HG02571 (cell line): Measurements from ENCODE around the gene SLIT3.

Source experiments
- ATAC-seq: cut with Tn5 transposase; IDR thresholded peaks from one replicate; pipeline ENCODE4 v1.9.1; 2021; ENCODE audit warnings: mild to moderate bottlenecking, moderate library complexity; ENCODE audit not compliant: unreplicated experiment

The SLIT3 gene

DNA sequence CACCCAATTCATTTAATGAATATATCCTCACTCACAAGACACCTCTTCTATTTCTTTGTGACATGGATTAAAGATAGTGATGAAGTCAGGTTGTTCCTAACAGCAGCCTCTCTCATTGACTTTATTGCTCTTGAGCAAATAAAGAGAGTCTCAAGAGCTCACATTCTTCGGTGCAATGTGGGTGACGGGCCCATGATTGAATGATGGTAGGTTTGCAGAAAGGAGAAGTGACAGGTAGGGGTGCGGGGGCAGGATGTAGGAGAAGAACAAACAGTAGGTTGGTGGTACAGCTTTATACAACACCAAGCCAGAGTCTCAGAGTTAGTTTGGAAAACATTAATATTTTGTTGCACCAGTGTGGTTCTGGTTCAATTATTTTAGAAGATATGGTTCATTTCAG is 122.2 kb downstream of the SLIT3 start:
- ATAC-seq = no peak

- no peak for ATAC-seq
These were observed 122.7 kb downstream of the SLIT3 start for GRCh38 chr5:169178274-169178673.

GRCh38 chr5:169176709-169177694 is 123.9 kb downstream of the SLIT3 start:
- no peak for ATAC-seq

- no peak for ATAC-seq
These were observed 125.2 kb downstream of the SLIT3 start for GRCh38 chr5:169175733-169176132.

DNA sequence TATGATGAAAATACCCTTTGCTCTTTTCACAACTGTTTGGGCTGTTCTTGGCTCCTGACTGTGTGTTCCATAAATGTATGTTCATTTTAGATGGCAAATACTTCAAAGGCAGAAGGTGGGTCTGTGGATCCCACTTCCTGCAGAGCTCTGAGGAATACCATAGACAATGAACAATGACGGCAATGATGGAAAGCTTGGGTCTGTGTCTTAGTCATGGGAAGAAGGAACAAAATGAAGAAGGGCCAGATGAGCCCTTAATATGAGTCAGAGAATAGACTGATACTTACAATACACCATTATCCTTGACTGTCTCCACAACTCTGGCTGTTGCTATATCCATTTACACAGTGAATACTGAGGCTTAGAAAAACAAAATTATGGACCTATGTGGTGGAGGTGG is 126.0 kb downstream of the SLIT3 start:
- no peak for ATAC-seq

DNA sequence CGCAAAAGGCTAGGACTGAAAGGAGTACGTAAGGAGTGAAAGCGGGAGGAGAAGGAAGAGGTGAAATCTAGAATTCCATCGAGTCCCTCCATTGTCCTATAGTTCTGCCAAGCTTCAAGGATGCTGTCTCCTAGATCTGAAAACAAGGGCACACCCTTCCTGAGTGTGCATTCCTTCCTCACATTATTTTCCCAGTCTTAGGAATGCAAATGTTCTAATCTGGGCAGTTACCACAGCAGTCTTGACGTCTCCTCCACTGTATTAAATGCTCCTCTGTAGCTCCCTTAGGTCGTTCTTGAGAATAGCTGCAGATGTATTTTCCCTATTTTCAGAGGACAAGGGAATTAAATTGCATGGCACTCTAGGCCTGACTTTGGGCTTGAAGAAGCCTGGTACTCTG is 127.6 kb downstream of the SLIT3 start:
- ATAC-seq = no peak

GRCh38 chr5:169171515-169171914 is 129.4 kb downstream of the SLIT3 start:
- no peak for ATAC-seq

DNA sequence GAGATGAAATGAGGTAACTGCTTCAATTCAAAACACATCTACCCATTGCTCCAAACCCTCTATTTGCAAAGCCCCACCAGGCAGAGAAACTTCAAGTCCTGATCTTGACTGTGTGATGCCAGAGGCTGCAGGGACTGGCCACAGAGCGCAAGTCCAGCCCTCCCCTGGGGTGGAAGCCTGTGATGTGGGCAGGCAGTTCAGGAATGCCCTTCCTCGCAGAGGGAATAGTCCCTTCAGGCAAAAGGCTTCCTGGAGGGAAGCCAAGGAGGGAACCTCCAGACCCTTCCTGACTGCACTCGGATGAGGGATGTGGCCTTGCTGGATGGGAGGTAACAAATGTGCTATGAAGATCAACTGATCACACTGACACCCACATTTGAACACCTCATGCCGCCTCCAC is 131.2 kb downstream of the SLIT3 start:
- no peak for ATAC-seq

DNA sequence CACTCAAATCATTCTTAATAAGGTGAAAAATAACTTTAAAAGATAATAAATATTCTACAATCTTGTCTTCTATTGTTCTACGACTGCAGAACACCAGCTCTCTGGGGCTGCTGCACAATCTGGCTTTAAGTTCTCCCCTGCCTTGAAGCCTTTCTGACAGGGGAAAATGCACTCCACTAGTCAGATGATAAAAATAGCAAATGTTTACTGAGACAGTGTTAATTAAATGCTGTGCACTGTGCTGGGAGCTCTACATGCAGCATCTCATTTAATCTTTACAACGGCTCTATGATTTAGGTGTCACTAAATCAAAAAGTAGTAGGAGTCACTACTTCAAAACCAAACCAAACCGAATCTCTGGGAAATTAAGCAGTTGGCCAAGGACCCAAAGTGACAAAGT is 132.7 kb downstream of the SLIT3 start:
- no peak for ATAC-seq

DNA sequence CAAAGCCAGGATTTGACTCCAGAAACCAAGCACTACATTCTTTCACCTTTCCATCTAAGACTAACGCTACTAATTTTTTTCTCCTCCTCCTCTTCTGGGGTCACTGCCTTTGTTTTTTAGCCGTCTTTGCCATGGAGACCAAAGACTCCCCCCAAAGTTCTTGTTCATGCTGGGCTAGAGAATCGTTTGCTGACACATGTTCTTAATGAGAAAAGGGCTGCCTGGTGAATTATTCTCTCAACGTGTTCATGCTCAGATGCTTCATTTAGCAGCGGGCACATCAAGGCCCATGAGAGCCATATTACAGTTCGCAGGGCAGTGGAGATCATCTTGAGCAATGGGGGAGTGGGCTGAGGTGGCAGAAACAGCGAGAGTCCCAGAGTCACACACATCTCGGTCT is 134.9 kb downstream of the SLIT3 start:
- ATAC-seq = no peak

DNA sequence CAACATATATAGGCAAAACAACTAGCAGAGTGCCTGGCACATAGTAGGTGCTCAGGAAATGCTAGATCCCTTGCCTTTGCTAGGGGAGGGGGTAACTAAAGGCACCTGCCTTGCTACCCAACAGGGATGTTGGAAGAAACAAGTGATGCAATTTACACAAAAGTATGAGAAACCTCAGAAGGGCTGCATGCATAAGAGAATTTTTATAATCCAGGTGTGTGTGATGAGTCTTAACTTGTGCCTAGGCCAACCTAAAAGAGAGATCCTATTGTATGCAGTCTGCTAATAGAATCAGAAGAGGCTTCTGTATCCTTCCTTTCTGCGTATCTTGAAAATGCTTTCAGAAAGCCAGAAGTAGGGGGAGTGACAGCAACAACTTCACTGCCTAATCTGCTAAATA is 135.9 kb downstream of the SLIT3 start:
- ATAC-seq = no peak

DNA sequence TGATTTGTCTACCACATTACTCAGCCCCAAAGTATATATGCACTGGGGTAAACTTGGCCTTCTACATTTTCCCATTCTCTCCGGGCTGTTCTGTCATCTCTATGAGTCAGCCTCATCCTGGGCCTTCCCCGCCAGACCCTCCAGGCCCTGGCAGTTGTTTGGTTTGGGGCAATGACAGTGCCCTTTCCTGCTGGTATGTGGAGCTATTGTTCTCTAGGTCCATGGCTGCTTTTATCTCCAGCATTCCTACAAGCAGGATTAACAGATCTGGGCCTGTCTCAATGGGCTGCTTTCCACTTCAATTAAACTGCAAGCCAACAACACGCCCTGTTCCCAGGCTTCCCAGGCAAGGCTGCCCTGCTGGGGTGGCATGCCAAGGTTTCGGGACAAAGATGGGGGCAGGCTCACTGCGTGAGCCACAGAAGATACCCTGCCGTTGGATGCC is 136.4 kb downstream of the SLIT3 start:
- ATAC-seq = no peak

GRCh38 chr5:169162407-169162806 is 138.5 kb downstream of the SLIT3 start:
- ATAC-seq = no peak

DNA sequence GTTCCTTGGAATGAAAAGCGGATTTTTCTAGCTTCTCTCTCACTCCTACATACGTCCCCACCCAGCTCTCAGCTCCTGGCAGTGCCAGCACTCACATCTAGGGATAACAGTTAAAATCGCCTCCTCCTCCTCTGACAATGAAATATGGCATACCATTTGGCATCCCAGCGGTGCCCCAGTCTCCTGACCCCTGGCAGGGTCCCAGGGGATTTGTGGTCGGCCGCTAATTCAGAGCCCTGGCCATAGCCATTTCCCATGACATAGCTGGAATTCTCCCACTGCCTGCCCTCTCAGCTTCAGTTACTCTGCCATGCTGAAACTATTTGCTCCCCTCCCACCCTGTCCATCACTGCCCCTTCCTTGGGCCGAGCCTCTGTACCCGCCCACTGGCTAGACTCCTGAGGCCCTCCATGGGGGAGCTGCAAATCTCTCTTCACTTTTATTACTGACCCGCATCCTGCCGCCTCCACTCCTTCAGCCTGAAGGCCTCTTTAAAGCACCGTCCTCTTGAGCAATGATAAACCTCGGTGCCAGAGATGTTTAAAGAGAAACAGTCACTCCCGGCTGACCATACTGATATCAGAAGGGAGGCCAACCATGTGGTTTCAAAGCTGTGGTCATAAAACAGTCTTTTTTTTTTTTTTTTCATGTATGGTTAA is 139.8 kb downstream of the SLIT3 start:
- ATAC-seq = no peak

- ATAC-seq = no peak
These were observed 140.5 kb downstream of the SLIT3 start for GRCh38 chr5:169160405-169160901.

DNA sequence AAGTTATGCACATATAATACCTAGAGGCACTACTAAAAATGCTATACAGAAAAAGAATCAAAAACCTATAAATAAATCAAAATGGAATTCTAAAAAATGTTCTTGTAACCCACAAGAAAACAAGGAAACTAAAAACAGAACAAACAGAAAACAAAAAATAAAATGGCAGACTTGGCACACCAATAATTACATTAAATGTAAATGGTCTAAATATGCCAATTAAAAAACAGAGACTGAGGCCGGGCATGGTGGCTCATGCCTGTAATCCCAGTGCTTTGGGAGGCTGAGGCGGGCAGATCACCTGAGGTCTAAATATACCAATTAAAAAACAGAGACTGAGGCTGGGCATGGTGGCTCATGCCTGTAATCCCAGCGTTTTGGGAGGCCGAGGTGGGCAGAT is 142.2 kb downstream of the SLIT3 start:
- ATAC-seq = no peak

DNA sequence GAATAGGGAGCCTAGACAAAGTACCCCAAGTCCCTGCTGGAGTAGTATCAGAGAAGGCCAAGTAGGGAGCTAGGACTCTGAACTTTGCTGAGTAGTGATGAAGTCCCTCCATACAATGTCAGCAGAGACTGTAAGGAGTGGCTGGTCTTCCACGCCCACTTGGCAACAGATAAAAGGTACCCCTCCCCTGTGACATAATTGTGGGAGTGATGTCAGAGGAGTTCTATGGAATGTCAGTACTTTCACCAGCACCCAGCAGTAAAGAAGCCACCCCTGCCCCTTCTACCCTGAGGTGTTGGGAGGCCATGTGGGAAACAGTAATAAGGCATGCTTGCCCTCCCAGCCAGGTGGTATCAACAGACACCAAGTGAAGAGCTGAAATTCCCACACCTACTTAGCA is 143.9 kb downstream of the SLIT3 start:
- no peak for ATAC-seq

DNA sequence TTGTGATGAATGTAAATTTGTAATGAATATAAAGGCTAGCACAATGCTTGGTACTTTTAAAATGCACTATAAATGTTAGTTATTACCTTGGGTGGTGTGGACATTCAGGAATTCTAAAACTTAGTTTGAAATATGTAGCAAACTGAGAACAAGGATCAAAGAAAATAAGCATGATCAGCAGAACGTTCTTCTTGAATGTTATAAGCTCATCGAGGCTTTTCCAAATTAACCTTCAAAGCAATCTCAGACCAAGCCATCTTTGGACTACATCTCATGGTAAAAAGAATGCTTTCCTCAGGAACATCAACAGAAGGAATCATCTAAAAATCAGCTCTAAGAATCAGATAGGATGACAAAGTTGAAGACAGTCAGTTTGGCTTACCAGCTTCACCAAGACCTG is 146.3 kb downstream of the SLIT3 start:
- no peak for ATAC-seq

- no peak for ATAC-seq
These were observed 147.5 kb downstream of the SLIT3 start for GRCh38 chr5:169153405-169153804.

- no peak for ATAC-seq
These were observed 148.0 kb downstream of the SLIT3 start for GRCh38 chr5:169152946-169153345.

GRCh38 chr5:169152453-169152852 is 148.5 kb downstream of the SLIT3 start:
- no peak for ATAC-seq
